Nephron (organoid): Measurements from ENCODE around the gene NFIX.

Source experiments
- H3K27ac Mint-ChIP-seq, 3 experiments: 2 replicates each; pipeline ENCODE4 v1.8.0; 2020; ENCODE audit warnings: mixed read lengths in 3 of 3, mild to moderate bottlenecking in 2 of 3, moderate library complexity in 1 of 3
- H3K27me3 Mint-ChIP-seq: 2 replicates; pipeline ENCODE4 v1.8.0; 2021; ENCODE audit warnings: low read depth, mild to moderate bottlenecking, moderate library complexity, mixed read lengths
- H3K36me3 Mint-ChIP-seq: 2 replicates; pipeline ENCODE4 v1.8.0; 2020; ENCODE audit warnings: low read depth, mixed read lengths
- H3K4me1 Mint-ChIP-seq: 2 replicates; pipeline ENCODE4 v1.8.0; 2020; ENCODE audit warnings: mixed read lengths
- H3K4me3 Mint-ChIP-seq, 3 experiments: 2 replicates each; pipeline ENCODE4 v1.8.0; 2020; ENCODE audit warnings: mild to moderate bottlenecking in 3 of 3, mixed read lengths in 3 of 3, moderate library complexity in 2 of 3
- H3K9me3 Mint-ChIP-seq: 2 replicates; pipeline ENCODE4 v1.8.0; 2020; ENCODE audit warnings: mixed read lengths
- CTCF ChIP-seq, 3 experiments: fragments of 200-600 bp; sonication (generic); IDR thresholded peaks; one replicate each; pipeline ENCODE4 v1.5.0; 2021; ENCODE audit warnings: antibody characterized with exemption in 3 of 3; ENCODE audit not compliant: unreplicated experiment in 3 of 3

The NFIX gene

DNA sequence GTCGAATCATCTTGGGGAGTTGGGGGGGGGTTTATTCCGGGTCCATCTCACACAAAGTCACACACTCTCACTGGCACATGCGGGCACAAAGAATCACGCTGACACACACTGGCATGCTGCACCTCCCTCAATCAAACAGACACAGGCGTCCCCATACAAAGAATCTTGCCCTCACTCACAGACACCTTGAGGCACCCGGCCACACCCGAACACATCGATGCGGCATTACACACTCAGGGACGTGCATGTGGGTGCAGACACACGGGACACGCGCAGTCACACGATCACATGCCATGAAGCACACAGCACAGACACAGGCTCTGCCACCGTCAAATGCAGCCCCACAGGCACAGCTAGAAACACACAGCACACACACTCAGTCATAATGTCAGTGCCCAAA is 7.8 kb downstream of the NFIX start:
- peak overlapping the region in 2 of 3 experiments; percentile 27 to 84 for H3K27ac Mint-ChIP-seq
- peaks cover 85% of the 10 kb centered on the region for H3K27me3 Mint-ChIP-seq
- H3K4me1 Mint-ChIP-seq = peaks cover 40% of the 10 kb centered on the region
- TF ChIP-seq CTCF (IDR thresholded peaks at IDR 0.05; ENCODE audit: unreplicated experiment in 3 of 3) = no peak
- peaks cover 12% of the 10 kb centered on the region for H3K36me3 Mint-ChIP-seq
- H3K4me3 Mint-ChIP-seq = peak overlapping the region in 1 of 3 experiments; percentile 28
- no peaks in the 10 kb centered on the region for H3K9me3 Mint-ChIP-seq

DNA sequence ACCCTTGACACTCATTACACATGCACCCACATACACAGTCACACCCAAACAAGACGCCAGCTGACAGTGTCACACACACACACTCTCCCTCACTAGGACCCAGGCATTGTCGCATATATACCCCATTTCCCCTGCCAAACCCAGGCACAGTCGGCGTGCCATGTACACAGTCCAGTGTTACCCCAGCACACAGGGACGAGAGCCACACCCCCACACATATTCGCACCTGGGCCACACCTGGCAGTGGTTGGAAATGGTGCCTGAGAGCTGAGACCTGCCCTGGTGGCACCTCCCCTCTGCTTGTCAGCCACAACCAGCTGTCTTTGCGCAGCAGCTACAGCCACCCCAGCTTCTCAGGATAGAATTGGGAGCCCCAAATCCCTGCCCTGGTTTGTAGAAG is 9.0 kb downstream of the NFIX start:
- Mint-ChIP-seq H3K36me3 (peaks cover 7% of the 10 kb centered on the region), H3K27me3 (peaks cover 85% of the 10 kb centered on the region)

DNA sequence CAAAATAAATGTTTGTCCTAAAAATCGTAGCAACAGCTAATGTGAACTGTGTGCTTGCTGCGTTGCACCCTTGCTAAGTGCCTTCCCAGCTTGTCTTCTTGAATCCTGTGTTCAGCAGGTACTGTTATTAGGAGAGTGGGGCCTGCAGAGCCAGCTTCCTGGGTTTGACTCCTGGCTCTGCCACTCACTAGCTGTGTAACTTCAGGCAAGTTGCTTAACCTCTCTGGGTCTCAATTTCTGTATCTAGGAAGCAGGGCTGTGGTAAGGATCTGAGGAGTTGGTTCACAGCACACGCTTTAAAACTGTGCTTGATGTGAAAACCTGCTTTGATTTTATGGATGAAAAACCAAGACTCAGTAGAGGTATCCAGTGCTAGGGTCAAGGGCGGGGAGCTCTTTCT is 10.0 kb downstream of the NFIX start:
- no peak for TF ChIP-seq CTCF (IDR thresholded peaks at IDR 0.05; ENCODE audit: unreplicated experiment in 3 of 3)
- Mint-ChIP-seq H3K27ac (peak overlapping the region in 2 of 3 experiments; percentile 27 to 42), H3K27me3 (peaks cover 85% of the 10 kb centered on the region), H3K4me3 (peak overlapping the region in 1 of 3 experiments; percentile 11), H3K4me1 (peaks cover 44% of the 10 kb centered on the region), H3K36me3 (peaks cover 3% of the 10 kb centered on the region), H3K9me3 (no peaks in the 10 kb centered on the region)

More for the DNA sequence above, 9.0 kb downstream of the NFIX start:
- no peaks in the 10 kb centered on the region for H3K9me3 Mint-ChIP-seq
- no peak for TF ChIP-seq CTCF (IDR thresholded peaks at IDR 0.05; ENCODE audit: unreplicated experiment in 3 of 3)
- peak overlapping the region in 2 of 3 experiments; percentile 5 to 67 for H3K27ac Mint-ChIP-seq
- H3K4me3 Mint-ChIP-seq = peak overlapping the region in 1 of 3 experiments; percentile 40
- H3K4me1 Mint-ChIP-seq = peaks cover 44% of the 10 kb centered on the region

- no peak for TF ChIP-seq CTCF (IDR thresholded peaks at IDR 0.05; ENCODE audit: unreplicated experiment in 3 of 3)
- Mint-ChIP-seq H3K27me3 (peaks cover 85% of the 10 kb centered on the region), H3K4me1 (peaks cover 47% of the 10 kb centered on the region), H3K36me3 (peaks cover 3% of the 10 kb centered on the region), H3K27ac (no peak overlapping the region), H3K9me3 (no peaks in the 10 kb centered on the region), H3K4me3 (no peak overlapping the region)
Measured at GRCh38 chr19:13005861-13006370, 10.6 kb downstream of the NFIX start.

- H3K36me3 Mint-ChIP-seq = peaks cover 3% of the 10 kb centered on the region
- H3K27ac Mint-ChIP-seq = no peak overlapping the region
- peaks cover 48% of the 10 kb centered on the region for H3K4me1 Mint-ChIP-seq
- no peaks in the 10 kb centered on the region for H3K9me3 Mint-ChIP-seq
- no peak for TF ChIP-seq CTCF (IDR thresholded peaks at IDR 0.05; ENCODE audit: unreplicated experiment in 3 of 3)
- no peak overlapping the region for H3K4me3 Mint-ChIP-seq
- H3K27me3 Mint-ChIP-seq = peaks cover 85% of the 10 kb centered on the region
Measured at GRCh38 chr19:13006431-13007281, 11.4 kb downstream of the NFIX start.
